ENCODE results near the gene POU3F2.

Gene POU3F2

GRCh38 chr6:98823428-98824161, 10.8 kb upstream of the POU3F2 start:
- H3K9me3 ChIP-seq (ENCODE audit: control insufficient read depth, insufficient read depth, low read length) = no peaks in the 10 kb centered on the region
- peaks cover 10% of the 10 kb centered on the region for H3K4me1 ChIP-seq (ENCODE audit: control insufficient read depth, insufficient read depth, low read length)
- H3K27me3 ChIP-seq (ENCODE audit: control insufficient read depth, insufficient read depth, low read length) = peaks cover 94% of the 10 kb centered on the region
- H3K4me3 ChIP-seq (ENCODE audit: low read depth, low read length) = peak overlapping the region; percentile 81
- no peak overlapping the region for H3K9ac ChIP-seq (ENCODE audit: low read depth, low read length)
- H3K36me3 ChIP-seq (ENCODE audit: control insufficient read depth, insufficient read depth, low read length) = no peaks in the 10 kb centered on the region

GRCh38 chr6:98824162-98824901, 10.0 kb upstream of the POU3F2 start:
- H3K27me3 ChIP-seq (ENCODE audit: control insufficient read depth, insufficient read depth, low read length) = peaks cover 98% of the 10 kb centered on the region
- H3K4me3 ChIP-seq (ENCODE audit: low read depth, low read length) = peak overlapping the region; percentile 81
- peaks cover 15% of the 10 kb centered on the region for H3K4me1 ChIP-seq (ENCODE audit: control insufficient read depth, insufficient read depth, low read length)
- no peaks in the 10 kb centered on the region for H3K9me3 ChIP-seq (ENCODE audit: control insufficient read depth, insufficient read depth, low read length)
- H3K36me3 ChIP-seq (ENCODE audit: control insufficient read depth, insufficient read depth, low read length) = no peaks in the 10 kb centered on the region
- H3K9ac ChIP-seq (ENCODE audit: low read depth, low read length) = no peak overlapping the region

GRCh38 chr6:98824902-98825599, 9.3 kb upstream of the POU3F2 start:
- H3K36me3 ChIP-seq (ENCODE audit: control insufficient read depth, insufficient read depth, low read length) = no peaks in the 10 kb centered on the region
- peaks cover 98% of the 10 kb centered on the region for H3K27me3 ChIP-seq (ENCODE audit: control insufficient read depth, insufficient read depth, low read length)

GRCh38 chr6:98825600-98826230, 8.7 kb upstream of the POU3F2 start:
- Histone ChIP-seq H3K4me1 (ENCODE audit: control insufficient read depth, insufficient read depth, low read length) (peaks cover 17% of the 10 kb centered on the region), H3K9me3 (ENCODE audit: control insufficient read depth, insufficient read depth, low read length) (no peaks in the 10 kb centered on the region), H3K36me3 (ENCODE audit: control insufficient read depth, insufficient read depth, low read length) (no peaks in the 10 kb centered on the region), H3K4me3 (ENCODE audit: low read depth, low read length) (peak overlapping the region; percentile 81), H3K27me3 (ENCODE audit: control insufficient read depth, insufficient read depth, low read length) (peaks cover 98% of the 10 kb centered on the region), H3K9ac (ENCODE audit: low read depth, low read length) (no peak overlapping the region)

More at GRCh38 chr6:98824902-98825599, 9.3 kb upstream of the POU3F2 start:
- H3K9me3 ChIP-seq (ENCODE audit: control insufficient read depth, insufficient read depth, low read length) = no peaks in the 10 kb centered on the region
- H3K4me3 ChIP-seq (ENCODE audit: low read depth, low read length) = peak overlapping the region; percentile 81
- H3K4me1 ChIP-seq (ENCODE audit: control insufficient read depth, insufficient read depth, low read length) = peaks cover 17% of the 10 kb centered on the region
- no peak overlapping the region for H3K9ac ChIP-seq (ENCODE audit: low read depth, low read length)

- no peaks in the 10 kb centered on the region for H3K36me3 ChIP-seq (ENCODE audit: control insufficient read depth, insufficient read depth, low read length)
- H3K9ac ChIP-seq (ENCODE audit: low read depth, low read length) = no peak overlapping the region
- no peaks in the 10 kb centered on the region for H3K9me3 ChIP-seq (ENCODE audit: control insufficient read depth, insufficient read depth, low read length)
- H3K27me3 ChIP-seq (ENCODE audit: control insufficient read depth, insufficient read depth, low read length) = peaks cover 98% of the 10 kb centered on the region
- peak overlapping the region; percentile 37 for H3K4me3 ChIP-seq (ENCODE audit: low read depth, low read length)
- peaks cover 20% of the 10 kb centered on the region for H3K4me1 ChIP-seq (ENCODE audit: control insufficient read depth, insufficient read depth, low read length)
Measured at GRCh38 chr6:98827295-98828159, 6.8 kb upstream of the POU3F2 start.

- Histone ChIP-seq H3K4me1 (ENCODE audit: control insufficient read depth, insufficient read depth, low read length) (peaks cover 20% of the 10 kb centered on the region), H3K9ac (ENCODE audit: low read depth, low read length) (no peak overlapping the region), H3K4me3 (ENCODE audit: low read depth, low read length) (peak overlapping the region; percentile 27), H3K9me3 (ENCODE audit: control insufficient read depth, insufficient read depth, low read length) (no peaks in the 10 kb centered on the region), H3K36me3 (ENCODE audit: control insufficient read depth, insufficient read depth, low read length) (no peaks in the 10 kb centered on the region), H3K27me3 (ENCODE audit: control insufficient read depth, insufficient read depth, low read length) (peaks cover 98% of the 10 kb centered on the region)
Measured at GRCh38 chr6:98828211-98828788, 6.1 kb upstream of the POU3F2 start.

- no peaks in the 10 kb centered on the region for H3K36me3 ChIP-seq (ENCODE audit: control insufficient read depth, insufficient read depth, low read length)
- H3K9ac ChIP-seq (ENCODE audit: low read depth, low read length) = no peak overlapping the region
- peaks cover 99% of the 10 kb centered on the region for H3K27me3 ChIP-seq (ENCODE audit: control insufficient read depth, insufficient read depth, low read length)
- H3K4me3 ChIP-seq (ENCODE audit: low read depth, low read length) = peak overlapping the region; percentile 27
- no peaks in the 10 kb centered on the region for H3K9me3 ChIP-seq (ENCODE audit: control insufficient read depth, insufficient read depth, low read length)
- peaks cover 19% of the 10 kb centered on the region for H3K4me1 ChIP-seq (ENCODE audit: control insufficient read depth, insufficient read depth, low read length)
Measured at GRCh38 chr6:98828941-98829411, 5.4 kb upstream of the POU3F2 start.

GRCh38 chr6:98830146-98830545, 4.2 kb upstream of the POU3F2 start:
- H3K27me3 ChIP-seq (ENCODE audit: control insufficient read depth, insufficient read depth, low read length) = peaks cover 93% of the 10 kb centered on the region

GRCh38 chr6:98831057-98831958, 3.1 kb upstream of the POU3F2 start:
- peak overlapping the region; percentile 45 for H3K4me3 ChIP-seq (ENCODE audit: low read depth, low read length)
- H3K9me3 ChIP-seq (ENCODE audit: control insufficient read depth, insufficient read depth, low read length) = no peaks in the 10 kb centered on the region
- peaks cover 14% of the 10 kb centered on the region for H3K4me1 ChIP-seq (ENCODE audit: control insufficient read depth, insufficient read depth, low read length)
- no peak overlapping the region for H3K9ac ChIP-seq (ENCODE audit: low read depth, low read length)
- no peaks in the 10 kb centered on the region for H3K36me3 ChIP-seq (ENCODE audit: control insufficient read depth, insufficient read depth, low read length)
- peaks cover 93% of the 10 kb centered on the region for H3K27me3 ChIP-seq (ENCODE audit: control insufficient read depth, insufficient read depth, low read length)

More at GRCh38 chr6:98830146-98830545, 4.2 kb upstream of the POU3F2 start:
- peak overlapping the region; percentile 45 for H3K4me3 ChIP-seq (ENCODE audit: low read depth, low read length)
- H3K9me3 ChIP-seq (ENCODE audit: control insufficient read depth, insufficient read depth, low read length) = no peaks in the 10 kb centered on the region
- H3K36me3 ChIP-seq (ENCODE audit: control insufficient read depth, insufficient read depth, low read length) = no peaks in the 10 kb centered on the region
- no peak overlapping the region for H3K9ac ChIP-seq (ENCODE audit: low read depth, low read length)
- peaks cover 19% of the 10 kb centered on the region for H3K4me1 ChIP-seq (ENCODE audit: control insufficient read depth, insufficient read depth, low read length)

- Histone ChIP-seq H3K9ac (ENCODE audit: low read depth, low read length) (no peak overlapping the region), H3K27me3 (ENCODE audit: control insufficient read depth, insufficient read depth, low read length) (peaks cover 93% of the 10 kb centered on the region), H3K4me3 (ENCODE audit: low read depth, low read length) (peak overlapping the region; percentile 69), H3K36me3 (ENCODE audit: control insufficient read depth, insufficient read depth, low read length) (no peaks in the 10 kb centered on the region), H3K4me1 (ENCODE audit: control insufficient read depth, insufficient read depth, low read length) (peaks cover 16% of the 10 kb centered on the region), H3K9me3 (ENCODE audit: control insufficient read depth, insufficient read depth, low read length) (no peaks in the 10 kb centered on the region)
Measured at GRCh38 chr6:98831959-98832283, 2.5 kb upstream of the POU3F2 start.
